ENCODE data around the gene SORBS2. TPM values are rescaled to one million over a fixed set of nuclear protein-coding genes. Genes with fewer than 3 reads are reported as not detected.

The SORBS2 gene
- total RNA-seq, 2 donors from 2014 or later: 28.0 to 77.4 TPM

DNA sequence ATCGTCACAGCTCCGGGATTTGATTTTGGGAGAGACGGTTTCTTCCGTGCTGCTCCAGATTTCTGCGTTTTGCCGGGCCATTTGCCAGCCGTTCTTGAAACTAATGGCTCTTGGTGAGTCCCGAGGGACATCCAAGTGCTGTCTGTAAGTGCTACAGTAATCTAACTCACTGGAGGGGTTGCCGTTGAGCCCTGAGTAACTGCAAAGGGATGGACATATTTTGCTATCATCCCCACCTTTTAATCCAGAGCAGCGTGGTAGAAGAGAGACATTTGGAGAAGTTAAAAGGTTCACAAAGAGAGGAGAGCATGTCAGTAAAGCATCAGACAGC lies 187.8 kb downstream of the SORBS2 start:
- H3K27ac ChIP-seq: no peak overlapping the region
- H3K4me1 ChIP-seq: no peaks in the 10 kb centered on the region
- TF ChIP-seq, protein P1, sequence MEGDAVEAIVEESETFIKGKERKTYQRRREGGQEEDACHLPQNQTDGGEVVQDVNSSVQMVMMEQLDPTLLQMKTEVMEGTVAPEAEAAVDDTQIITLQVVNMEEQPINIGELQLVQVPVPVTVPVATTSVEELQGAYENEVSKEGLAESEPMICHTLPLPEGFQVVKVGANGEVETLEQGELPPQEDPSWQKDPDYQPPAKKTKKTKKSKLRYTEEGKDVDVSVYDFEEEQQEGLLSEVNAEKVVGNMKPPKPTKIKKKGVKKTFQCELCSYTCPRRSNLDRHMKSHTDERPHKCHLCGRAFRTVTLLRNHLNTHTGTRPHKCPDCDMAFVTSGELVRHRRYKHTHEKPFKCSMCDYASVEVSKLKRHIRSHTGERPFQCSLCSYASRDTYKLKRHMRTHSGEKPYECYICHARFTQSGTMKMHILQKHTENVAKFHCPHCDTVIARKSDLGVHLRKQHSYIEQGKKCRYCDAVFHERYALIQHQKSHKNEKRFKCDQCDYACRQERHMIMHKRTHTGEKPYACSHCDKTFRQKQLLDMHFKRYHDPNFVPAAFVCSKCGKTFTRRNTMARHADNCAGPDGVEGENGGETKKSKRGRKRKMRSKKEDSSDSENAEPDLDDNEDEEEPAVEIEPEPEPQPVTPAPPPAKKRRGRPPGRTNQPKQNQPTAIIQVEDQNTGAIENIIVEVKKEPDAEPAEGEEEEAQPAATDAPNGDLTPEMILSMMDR (IDR thresholded peaks at IDR 0.05): no peak
- H3K4me3 ChIP-seq: no peak overlapping the region
- no peak overlapping the region for H3K9ac ChIP-seq (ENCODE audit: low read depth in 2 of 2, low read length in 2 of 2)
- no peaks in the 10 kb centered on the region for H3K27me3 ChIP-seq
- DNase-seq: no peak
- H3K36me3 ChIP-seq: no peaks in the 10 kb centered on the region
- H3K9me3 ChIP-seq: no peaks in the 10 kb centered on the region
- intact Hi-C loops (cut with DNase I): no loop called here

DNA sequence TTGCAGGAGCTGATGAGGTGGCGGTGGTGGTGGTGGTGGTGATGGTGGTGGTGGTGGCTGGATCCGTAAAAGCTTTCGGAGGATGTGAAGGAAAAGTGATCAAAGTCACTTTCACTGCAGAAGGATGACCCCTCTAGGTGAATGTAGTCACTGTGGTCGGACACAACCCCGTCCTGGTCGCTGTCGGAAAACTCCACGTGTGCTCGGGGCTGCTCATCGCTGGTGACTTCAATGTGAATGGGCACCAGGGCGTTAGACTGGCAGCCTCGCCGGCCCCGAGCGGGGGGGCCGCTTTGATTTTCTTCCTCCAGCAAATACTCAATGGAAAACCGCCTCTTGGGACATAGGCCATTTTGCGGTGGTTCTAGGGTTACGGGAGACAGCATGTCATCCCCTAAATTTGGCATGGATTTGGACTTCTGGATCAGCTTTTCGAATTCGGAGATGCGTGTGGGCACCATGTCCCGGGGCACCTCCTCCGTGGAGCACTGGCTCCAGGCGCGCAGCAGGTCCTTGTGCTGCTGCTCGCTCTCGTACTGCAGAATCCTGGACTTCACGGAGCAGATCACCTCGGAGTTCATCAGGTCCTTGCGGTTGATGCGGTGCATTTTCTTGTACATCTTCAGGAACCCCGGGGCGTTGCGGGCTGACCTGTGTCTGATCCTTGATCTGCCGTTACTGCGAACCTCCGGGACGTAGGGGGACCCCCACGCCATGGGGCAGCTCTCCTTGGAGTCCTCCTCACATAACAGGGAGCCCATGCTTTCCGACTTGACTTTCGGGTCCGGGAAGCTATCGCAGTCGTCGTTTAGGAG lies 188.3 kb downstream of the SORBS2 start:
- Histone ChIP-seq H3K9me3 (no peaks in the 10 kb centered on the region), H3K4me1 (no peaks in the 10 kb centered on the region), H3K27ac (no peak overlapping the region), H3K9ac (ENCODE audit: low read depth in 2 of 2, low read length in 2 of 2) (no peak overlapping the region), H3K27me3 (no peaks in the 10 kb centered on the region), H3K36me3 (no peaks in the 10 kb centered on the region), H3K4me3 (no peak overlapping the region)
- intact Hi-C loops (cut with DNase I): no loop called here
- DNase-seq: no peak
- TF ChIP-seq, protein P1 (IDR thresholded peaks at IDR 0.05): no peak

DNA sequence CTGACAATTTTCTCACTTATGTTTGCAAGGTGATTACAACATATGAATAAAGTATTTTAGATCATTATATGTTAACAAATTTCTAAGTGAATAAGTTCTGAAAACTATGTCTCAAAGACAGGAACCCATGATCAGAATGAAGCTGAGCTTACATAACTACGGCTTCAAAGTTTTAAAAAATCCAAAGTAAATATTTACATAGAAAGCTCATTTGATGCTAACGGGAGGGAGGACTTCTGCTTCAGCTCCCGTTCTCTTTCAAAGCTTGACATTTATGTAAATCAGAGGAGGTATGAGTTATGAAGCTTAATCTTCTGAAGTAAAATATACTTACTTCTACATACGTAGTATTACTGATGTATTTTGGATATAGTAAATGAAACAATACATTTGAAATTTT lies 203.8 kb downstream of the SORBS2 start:
- Histone ChIP-seq H3K9ac (ENCODE audit: low read depth in 2 of 2, low read length in 2 of 2) (no peak overlapping the region), H3K27ac (no peak overlapping the region), H3K4me1 (no peaks in the 10 kb centered on the region), H3K4me3 (no peak overlapping the region), H3K27me3 (no peaks in the 10 kb centered on the region), H3K9me3 (no peaks in the 10 kb centered on the region), H3K36me3 (no peaks in the 10 kb centered on the region)
- TF ChIP-seq, protein P1 (IDR thresholded peaks at IDR 0.05): no peak
- intact Hi-C loops (cut with DNase I): no loop called here
- no peak for DNase-seq

DNA sequence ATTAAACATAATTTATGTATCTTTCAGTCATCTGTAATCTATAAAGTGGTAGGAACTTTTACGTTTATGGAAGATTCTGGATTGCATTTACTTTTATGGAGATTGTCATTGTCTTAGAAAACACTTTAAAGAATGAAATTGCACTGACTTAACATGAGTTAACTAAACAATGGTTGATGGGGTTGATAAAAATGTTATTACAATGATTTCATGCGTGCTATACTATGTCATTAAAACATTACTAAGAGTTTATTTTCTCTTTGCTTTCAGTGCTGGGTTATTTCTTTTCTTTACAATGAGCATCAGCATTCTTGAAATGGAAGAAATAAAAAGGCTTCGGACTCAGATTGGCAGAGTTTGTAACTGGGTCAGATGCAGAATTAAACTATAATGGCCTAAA lies 209.6 kb downstream of the SORBS2 start:
- Histone ChIP-seq H3K36me3 (no peaks in the 10 kb centered on the region), H3K27ac (no peak overlapping the region), H3K4me1 (no peaks in the 10 kb centered on the region), H3K4me3 (no peak overlapping the region), H3K9ac (ENCODE audit: low read depth in 2 of 2, low read length in 2 of 2) (no peak overlapping the region), H3K27me3 (no peaks in the 10 kb centered on the region), H3K9me3 (no peaks in the 10 kb centered on the region)
- TF ChIP-seq, protein P1 (IDR thresholded peaks at IDR 0.05): no peak
- intact Hi-C loops (cut with DNase I): no loop called here
- no peak for DNase-seq

DNA sequence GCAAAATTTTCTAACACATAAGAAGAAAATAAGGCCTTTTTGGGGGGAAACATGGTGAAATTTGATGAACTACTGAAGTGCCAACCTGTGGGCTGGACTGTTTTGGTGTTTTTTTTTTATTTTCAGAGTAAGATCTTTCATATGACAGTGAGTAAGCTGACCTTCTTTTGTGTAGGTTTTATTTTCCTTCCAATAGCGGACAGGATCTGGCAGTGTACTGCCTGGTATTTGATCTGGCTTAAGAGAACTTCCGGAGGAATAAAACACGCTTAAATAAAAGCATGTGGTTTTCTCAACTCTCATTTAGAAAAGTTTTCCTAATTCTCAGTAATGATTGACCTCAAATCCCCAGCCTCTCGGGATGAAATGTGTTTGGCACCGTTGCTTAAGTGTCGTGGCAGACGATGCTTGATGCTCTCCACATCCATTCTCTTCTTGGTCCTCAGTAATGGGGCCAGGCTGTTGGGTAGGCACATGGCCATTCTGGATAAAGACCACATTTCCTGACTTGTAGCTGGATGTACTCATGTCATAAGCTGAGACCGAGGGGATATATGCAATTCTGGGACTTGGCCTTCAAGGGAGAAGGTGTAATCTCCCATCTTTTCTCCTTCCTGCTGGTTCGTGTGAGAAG lies 211.1 kb downstream of the SORBS2 start:
- Histone ChIP-seq H3K36me3 (no peaks in the 10 kb centered on the region), H3K27ac (no peak overlapping the region), H3K9me3 (no peaks in the 10 kb centered on the region), H3K9ac (ENCODE audit: low read depth in 2 of 2, low read length in 2 of 2) (no peak overlapping the region), H3K4me1 (no peaks in the 10 kb centered on the region), H3K27me3 (no peaks in the 10 kb centered on the region), H3K4me3 (no peak overlapping the region)
- no peak for DNase-seq
- TF ChIP-seq, protein P1 (IDR thresholded peaks at IDR 0.05): no peak
- intact Hi-C loops (cut with DNase I): no loop called here
